GM13976 (cell line): ENCODE data around the gene SLC8A3.

Source experiments
- DNase-seq: peaks from one replicate; pipeline ENCODE4 v3.0.0; 2012; ENCODE audit warnings: low spot score
- CTCF ChIP-seq: IDR thresholded peaks from 2 replicates; pipeline ENCODE4 v1.5.1; 2012; ENCODE audit warnings: borderline replicate concordance, mild to moderate bottlenecking; ENCODE audit not compliant: insufficient read depth; ENCODE audit errors: extremely low read depth, missing control alignments, control extremely low read depth
- in situ Hi-C: fragments of 300-500 bp; cut with MboI; formaldehyde crosslinking; loops from one replicate; pipeline ENCODE4 v1.12.0; 2022; ENCODE audit warnings: low sequenced_read_pairs, mixed read lengths, inconsistent platforms; ENCODE audit not compliant: unreplicated experiment

SLC8A3 gene

DNA sequence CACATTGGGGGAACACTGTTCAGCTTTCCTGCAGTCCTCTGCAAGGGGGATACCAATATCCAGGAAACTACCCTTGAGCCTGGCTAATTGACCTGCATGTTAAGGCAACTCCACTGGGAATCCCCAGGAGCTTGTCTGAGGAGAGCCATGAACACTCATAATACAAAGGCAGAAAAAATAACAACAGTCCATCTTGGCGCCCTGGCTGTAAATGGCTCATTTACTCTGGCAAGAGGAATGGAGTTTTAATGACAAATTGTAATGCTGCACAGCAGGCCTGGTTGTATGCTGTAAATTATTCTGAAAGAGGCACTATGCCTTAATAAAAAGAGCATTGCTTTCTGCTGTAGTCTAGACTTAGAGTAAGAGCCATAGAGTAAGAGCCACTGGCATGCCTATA is 58.3 kb downstream of the SLC8A3 start:
- TF ChIP-seq CTCF: no peak
- in situ Hi-C loops: no loop called here
- no peak for DNase-seq

DNA sequence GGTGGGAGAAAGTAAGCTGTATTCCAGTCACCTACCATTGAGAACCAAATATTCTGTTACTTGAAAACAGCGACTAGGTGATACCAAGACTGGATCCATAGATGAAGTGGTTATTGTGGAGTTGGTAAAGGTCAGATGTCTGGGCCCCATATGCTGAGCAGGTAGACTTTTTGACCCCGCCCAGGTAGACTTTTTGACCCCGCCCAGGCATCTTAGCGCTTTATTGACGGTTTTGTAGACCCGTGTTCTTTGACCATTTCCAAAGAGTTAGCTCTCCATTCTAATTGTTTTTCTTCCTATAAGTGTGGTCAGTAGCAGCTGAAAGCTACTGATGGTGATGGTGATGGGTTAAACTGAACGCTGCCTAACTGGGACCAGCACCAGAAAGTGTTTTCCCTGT is 61.6 kb downstream of the SLC8A3 start:
- in situ Hi-C loops: no loop called here
- no peak for DNase-seq
- TF ChIP-seq CTCF: no peak

DNA sequence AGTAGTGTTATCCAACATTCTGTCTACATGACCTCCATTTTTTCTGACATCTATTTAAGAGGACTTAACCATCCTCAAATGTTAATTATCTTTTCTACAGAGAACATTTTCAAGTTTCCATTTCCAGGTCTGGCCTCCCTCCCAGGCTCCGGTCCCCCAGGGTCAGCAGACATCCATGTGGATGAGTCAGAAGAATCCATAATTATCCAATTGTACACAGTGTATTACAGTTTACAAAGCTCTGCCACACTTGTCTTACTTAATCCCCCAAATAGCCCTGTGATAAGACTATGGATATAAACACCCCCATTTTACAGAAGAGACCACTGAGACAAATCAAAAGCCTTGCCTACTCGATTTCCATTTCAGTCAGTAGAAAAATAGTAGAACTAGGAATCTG is 65.0 kb downstream of the SLC8A3 start:
- in situ Hi-C loops: no loop called here
- no peak for DNase-seq
- TF ChIP-seq CTCF: no peak

- in situ Hi-C loops: no loop called here
- no peak for TF ChIP-seq CTCF
- no peak for DNase-seq
Observed at GRCh38 chr14:70121521-70121920, 67.2 kb downstream of the SLC8A3 start.

DNA sequence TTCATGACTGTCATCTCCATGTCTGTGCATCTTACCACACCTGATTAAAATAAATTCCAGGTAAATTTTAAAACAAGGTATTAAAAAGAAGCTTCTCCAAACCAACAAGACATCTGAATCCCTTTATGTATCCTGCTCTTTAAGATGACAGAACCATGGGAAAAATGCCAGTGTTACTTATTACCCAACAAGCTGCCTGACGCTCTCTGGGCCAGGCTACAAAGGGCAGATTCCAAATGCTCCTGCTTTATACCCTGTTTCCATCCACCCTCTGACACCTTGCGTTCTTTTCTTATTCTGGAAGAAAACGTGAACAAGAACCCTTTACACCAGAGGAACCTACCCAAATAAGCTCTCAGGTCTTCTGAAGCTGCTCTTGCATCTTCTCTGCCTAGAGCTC is 70.7 kb downstream of the SLC8A3 start:
- no peak for TF ChIP-seq CTCF
- no peak for DNase-seq
- in situ Hi-C loops: no loop called here

DNA sequence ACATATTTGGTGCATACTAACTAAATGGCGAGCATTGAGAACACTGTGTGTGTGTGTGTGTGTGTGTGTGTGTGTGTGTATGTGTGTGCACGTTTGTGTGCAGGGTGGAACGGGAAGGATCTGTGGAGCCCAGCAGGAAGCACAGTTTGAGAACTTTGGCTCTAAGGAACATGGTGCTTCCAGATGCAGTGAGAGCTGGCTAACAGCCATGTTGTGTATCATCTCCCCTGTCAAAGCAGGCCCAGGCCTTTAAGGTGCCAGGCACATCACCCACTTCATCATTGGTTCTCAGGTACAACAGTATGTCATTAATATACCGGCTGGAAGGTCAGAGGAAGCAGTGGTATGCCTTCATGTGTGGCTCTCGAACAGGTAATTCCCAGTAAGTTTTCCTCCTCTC is 72.5 kb downstream of the SLC8A3 start:
- in situ Hi-C loops: no loop called here
- TF ChIP-seq CTCF: no peak

GRCh38 chr14:70114621-70115156 is 74.1 kb downstream of the SLC8A3 start:
- in situ Hi-C loops: no loop called here
- no peak for TF ChIP-seq CTCF

More for the DNA sequence above, 72.5 kb downstream of the SLC8A3 start:
- no peak for DNase-seq

More at GRCh38 chr14:70114621-70115156, 74.1 kb downstream of the SLC8A3 start:
- no peak for DNase-seq
